SJCRH30 (cell line): ENCODE data around the gene KRTAP2-4. TPM values are rescaled to one million over a fixed set of nuclear protein-coding genes. Genes with fewer than 3 reads are reported as not detected.
"Not testable (repeated sequence)": the region's sequence is repeated elsewhere in the genome, so short reads cannot be mapped to it uniquely, and the experiment has no call there.

ENCODE experiments used
- DNase-seq, 2 experiments: peaks; one replicate each; pipeline ENCODE4 v3.0.0-alpha.2; 2015 to 2020
- H3K27ac ChIP-seq: fragments of 250-450 bp; sonication (Bioruptor Pico); 2 replicates; pipeline ENCODE4 v1.5.1; 2020; ENCODE audit warnings: mild to moderate bottlenecking, moderate library complexity
- H3K27me3 ChIP-seq: fragments of 250-450 bp; sonication (Bioruptor Pico); 2 replicates; pipeline ENCODE4 v1.5.1; 2020; ENCODE audit warnings: mild to moderate bottlenecking, moderate library complexity
- H3K36me3 ChIP-seq: fragments of 250-450 bp; sonication (Bioruptor Pico); 2 replicates; pipeline ENCODE4 v1.5.1; 2020; ENCODE audit warnings: mild to moderate bottlenecking, moderate library complexity
- H3K4me1 ChIP-seq: fragments of 250-450 bp; sonication (Bioruptor Pico); 2 replicates; pipeline ENCODE4 v1.5.1; 2020; ENCODE audit warnings: mild to moderate bottlenecking, moderate library complexity
- H3K4me3 ChIP-seq: fragments of 250-450 bp; sonication (Bioruptor Pico); 2 replicates; pipeline ENCODE4 v1.5.1; 2020; ENCODE audit warnings: mild to moderate bottlenecking, moderate library complexity
- H3K9me3 ChIP-seq: fragments of 250-450 bp; sonication (Bioruptor Pico); replicated peaks from 2 replicates; pipeline ENCODE4 v1.5.1; 2020; ENCODE audit warnings: mild to moderate bottlenecking, moderate library complexity
- total RNA-seq: library from RNA; depleted of rRNA; stranded (reverse); fragments of >200 nt; shearing (Covaris generic); gene quantifications from 2 replicates; pipeline ENCODE4 v1.2.3, GENCODE V29; 2014

Gene KRTAP2-4
- total RNA-seq, 1 experiment from 2014 or later, result not detected

DNA sequence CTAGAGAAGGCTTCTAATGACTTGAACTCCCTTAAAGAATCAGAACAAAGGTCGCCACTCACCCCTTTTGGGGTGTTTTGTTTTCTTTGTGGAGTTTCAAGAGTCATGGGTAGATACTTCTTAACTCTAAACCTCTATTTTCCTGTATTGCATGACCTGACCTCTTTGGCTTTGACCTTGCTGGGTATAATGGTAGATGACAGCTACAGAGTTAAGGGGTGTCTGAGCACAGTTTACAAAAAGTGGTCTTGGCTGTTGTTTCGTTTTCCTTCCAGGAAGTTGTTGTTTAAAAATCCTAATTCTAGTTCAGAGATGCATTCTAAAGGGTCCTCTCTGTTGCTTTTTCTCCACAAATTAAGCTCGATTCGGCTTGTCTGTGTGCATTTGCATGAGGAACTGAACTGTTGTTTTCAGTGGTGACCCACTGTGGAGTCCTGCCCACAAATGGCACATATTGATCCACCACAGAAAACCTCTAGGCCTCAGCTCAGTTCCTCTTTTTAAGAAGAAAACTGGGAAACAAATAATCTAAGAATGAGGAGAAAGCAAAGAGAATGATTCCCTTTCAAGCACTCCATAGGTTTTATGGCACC is 23.2 kb upstream of the KRTAP2-4 start:
- not testable (repeated sequence) for H3K27ac ChIP-seq, H3K27me3 ChIP-seq, H3K4me1 ChIP-seq, H3K36me3 ChIP-seq, H3K4me3 ChIP-seq, H3K9me3 ChIP-seq, DNase-seq

DNA sequence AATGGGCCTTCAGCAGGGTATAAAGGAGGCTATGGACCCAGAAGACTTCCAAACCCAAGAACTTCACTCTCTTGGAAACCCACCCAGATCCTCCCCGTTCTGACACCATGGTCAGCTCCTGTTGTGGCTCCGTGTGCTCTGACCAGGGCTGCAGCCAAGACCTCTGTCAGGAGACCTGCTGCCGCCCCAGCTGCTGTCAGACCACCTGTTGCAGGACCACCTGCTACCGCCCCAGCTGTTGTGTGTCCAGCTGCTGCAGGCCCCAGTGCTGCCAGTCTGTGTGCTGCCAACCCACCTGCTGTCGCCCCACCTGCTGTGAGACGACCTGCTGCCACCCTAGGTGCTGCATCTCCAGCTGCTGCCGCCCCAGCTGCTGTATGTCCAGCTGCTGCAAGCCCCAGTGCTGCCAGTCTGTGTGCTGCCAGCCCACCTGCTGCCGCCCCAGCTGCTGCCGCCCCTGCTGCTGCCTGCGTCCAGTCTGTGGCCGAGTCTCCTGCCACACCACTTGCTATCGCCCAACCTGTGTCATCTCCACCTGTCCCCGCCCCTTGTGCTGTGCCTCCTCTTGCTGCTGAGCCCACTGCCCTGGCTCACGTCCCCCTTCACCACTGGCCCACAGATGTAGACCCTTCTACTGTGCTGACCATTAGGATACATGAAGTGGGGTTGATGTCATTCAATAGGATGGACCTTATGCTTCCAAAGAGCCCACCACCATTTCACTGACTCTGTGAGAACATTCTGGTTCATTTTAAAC is 18.6 kb upstream of the KRTAP2-4 start, which contains the start of gene KRTAP4-7:
Gene KRTAP4-7 (plus strand): TSS at position 51 of the 757 bp plus-strand sequence. CDS start 57 bp downstream, at position 108.
- not testable (repeated sequence) for H3K36me3 ChIP-seq, H3K27ac ChIP-seq, H3K4me1 ChIP-seq, H3K27me3 ChIP-seq, H3K4me3 ChIP-seq, H3K9me3 ChIP-seq
- peak; percentile 70 to 81 for DNase-seq

DNA sequence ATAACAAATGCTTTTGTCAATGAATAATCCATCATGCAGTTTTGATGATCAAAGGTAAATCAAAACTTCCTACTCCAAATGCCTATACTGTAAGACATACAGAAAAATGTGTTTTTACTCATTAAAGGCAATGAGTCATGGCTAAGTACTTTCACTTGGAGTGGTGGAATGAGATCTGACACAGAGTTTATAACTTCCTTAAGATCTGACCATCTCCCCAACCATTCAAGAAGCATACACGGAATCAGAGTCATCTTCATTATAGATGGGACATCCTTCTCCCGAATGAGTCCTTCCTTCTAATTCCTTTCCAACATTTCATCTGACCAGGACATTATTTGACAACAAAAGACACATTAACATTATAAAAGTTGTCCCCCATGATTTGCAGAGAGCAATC is 17.7 kb upstream of the KRTAP2-4 start:
- H3K4me3 ChIP-seq, DNase-seq, H3K36me3 ChIP-seq, H3K27me3 ChIP-seq, H3K4me1 ChIP-seq, H3K9me3 ChIP-seq, H3K27ac ChIP-seq: not testable (repeated sequence)

DNA sequence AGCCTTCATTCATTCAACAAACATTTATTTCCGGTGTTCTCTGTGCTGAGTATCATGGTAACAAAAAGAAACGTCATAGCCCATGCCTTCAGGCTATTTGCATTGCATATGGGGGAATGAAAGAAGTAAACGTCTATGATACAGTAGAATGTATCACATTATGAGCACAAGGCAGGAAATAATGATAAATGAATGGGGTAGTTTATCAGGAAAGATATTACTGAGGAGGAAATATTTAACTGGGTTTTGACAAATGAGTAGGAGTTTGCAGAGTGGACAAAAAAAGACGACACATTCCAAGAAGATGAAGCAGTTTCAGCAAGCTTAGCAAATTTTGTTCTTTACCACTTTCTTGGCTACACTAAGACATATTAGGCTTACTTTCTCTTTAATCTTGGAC is 16.9 kb upstream of the KRTAP2-4 start:
- Histone ChIP-seq H3K27ac (no peak overlapping the region), H3K36me3 (no peaks in the 10 kb centered on the region), H3K4me1 (no peaks in the 10 kb centered on the region), H3K9me3 (no peaks in the 10 kb centered on the region), H3K4me3 (no peak overlapping the region), H3K27me3 (no peaks in the 10 kb centered on the region)
- no peak for DNase-seq

DNA sequence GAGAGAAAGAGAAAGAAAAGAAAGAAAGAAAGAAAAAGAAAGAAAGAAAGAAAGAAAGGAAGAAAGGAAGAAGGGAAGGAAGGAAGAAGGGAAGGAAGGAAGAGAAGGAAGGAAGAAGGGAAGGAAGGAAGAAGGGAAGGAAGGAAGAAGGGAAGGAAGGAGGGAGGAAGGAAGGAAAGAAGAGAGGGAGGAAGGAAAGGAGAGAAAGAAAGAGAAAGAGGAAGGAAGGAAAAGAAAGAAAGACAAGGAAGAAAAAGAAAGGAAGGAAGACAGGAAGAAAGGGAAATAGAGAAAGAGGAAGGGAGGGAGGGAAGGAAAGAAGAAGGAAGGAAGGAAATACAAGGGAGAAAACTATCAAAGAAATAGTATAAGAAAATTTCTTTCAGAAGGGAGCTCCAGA is 11.1 kb upstream of the KRTAP2-4 start:
- H3K9me3 ChIP-seq, result no peaks in the 10 kb centered on the region
- H3K4me3 ChIP-seq, result no peak overlapping the region
- no peaks in the 10 kb centered on the region for H3K27me3 ChIP-seq
- H3K36me3 ChIP-seq, result no peaks in the 10 kb centered on the region
- H3K4me1 ChIP-seq, result peaks cover 7% of the 10 kb centered on the region
- H3K27ac ChIP-seq, result no peak overlapping the region
- DNase-seq, result no peak

DNA sequence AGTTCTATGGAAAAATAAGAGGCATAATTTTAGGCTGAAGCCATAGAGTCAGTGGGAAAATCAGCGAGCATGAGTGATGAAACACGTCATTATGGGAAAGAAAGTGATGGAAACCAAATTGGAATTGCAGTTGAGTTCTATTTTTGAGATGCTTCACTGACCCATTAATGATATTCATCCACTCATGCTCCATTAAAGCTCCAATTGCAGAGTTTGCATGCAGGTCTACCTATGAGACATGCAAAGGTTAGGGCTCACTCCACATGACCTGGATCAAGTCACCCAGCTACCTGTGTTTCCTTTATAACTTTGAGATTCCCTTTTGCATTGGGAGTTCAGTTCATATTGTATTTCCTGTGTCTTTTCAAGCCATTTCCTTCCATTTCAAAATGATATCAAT is 8.0 kb upstream of the KRTAP2-4 start:
- no peak for DNase-seq
- Histone ChIP-seq H3K4me3 (no peak overlapping the region), H3K36me3 (no peaks in the 10 kb centered on the region), H3K27me3 (no peaks in the 10 kb centered on the region), H3K9me3 (no peaks in the 10 kb centered on the region), H3K4me1 (peaks cover 25% of the 10 kb centered on the region), H3K27ac (no peak overlapping the region)

DNA sequence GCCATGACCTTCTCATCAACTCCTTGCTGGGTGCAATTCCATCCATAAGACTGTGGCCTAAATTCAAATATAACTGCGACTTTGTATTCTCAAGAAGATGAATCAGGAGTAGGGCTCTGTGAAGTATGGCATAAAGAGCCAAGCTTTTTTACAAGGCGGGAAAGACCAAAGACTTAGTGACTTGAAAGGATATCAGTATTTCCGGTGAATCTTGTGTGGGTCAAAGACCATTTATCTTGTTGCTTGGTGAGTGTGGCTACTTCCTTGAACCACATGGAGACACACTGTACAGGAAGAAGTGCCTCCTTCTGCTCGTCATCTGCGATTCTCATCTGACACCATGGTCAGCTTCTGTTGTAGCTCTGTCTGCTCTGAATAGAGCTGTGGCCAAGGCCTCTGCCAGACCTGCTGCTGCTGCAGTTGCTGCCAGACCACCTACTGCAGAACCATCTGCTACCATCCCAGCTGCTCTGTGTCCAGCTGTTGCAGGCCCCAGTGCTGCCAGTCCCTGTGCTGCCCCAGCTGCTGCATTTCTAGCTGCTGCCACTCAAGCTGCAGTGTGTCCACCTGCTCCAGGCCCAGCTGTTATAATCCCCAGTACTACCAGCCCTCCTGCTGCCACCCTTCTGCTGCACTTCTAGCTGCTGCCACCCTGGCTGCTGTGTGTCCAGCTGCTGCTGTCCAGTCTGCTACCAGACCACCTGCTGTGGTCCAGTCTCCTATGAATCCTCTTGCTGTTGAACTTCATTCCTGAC is 6.1 kb upstream of the KRTAP2-4 start:
- no peaks in the 10 kb centered on the region for H3K9me3 ChIP-seq
- DNase-seq, result peak; percentile 98
- no peak overlapping the region for H3K4me3 ChIP-seq
- no peaks in the 10 kb centered on the region for H3K36me3 ChIP-seq
- peak overlapping the region; percentile 77 for H3K27ac ChIP-seq
- H3K4me1 ChIP-seq, result peaks cover 27% of the 10 kb centered on the region
- no peaks in the 10 kb centered on the region for H3K27me3 ChIP-seq

DNA sequence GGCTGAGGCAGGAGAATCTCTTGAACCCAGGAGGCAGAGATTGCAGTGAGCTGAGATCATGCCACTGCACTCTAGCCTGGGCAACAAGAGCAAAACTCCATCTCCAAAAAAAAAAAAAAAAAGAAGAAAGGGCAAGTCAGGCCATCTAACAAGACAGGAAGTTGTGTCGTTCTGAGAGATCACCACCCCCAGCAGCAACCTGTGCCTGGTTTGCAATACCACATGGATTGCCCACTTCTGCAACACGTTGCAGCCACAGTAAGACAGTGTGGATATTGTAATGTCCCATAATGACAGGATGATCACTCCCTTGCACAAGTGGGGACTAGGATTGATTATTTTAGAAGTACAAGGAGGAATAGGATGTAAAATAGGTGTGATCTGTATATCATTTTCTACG is 3.4 kb upstream of the KRTAP2-4 start:
- DNase-seq, result no peak
- Histone ChIP-seq H3K4me1 (peaks cover 51% of the 10 kb centered on the region), H3K27me3 (no peaks in the 10 kb centered on the region), H3K36me3 (no peaks in the 10 kb centered on the region), H3K27ac (no peak overlapping the region), H3K4me3 (no peak overlapping the region), H3K9me3 (no peaks in the 10 kb centered on the region)

DNA sequence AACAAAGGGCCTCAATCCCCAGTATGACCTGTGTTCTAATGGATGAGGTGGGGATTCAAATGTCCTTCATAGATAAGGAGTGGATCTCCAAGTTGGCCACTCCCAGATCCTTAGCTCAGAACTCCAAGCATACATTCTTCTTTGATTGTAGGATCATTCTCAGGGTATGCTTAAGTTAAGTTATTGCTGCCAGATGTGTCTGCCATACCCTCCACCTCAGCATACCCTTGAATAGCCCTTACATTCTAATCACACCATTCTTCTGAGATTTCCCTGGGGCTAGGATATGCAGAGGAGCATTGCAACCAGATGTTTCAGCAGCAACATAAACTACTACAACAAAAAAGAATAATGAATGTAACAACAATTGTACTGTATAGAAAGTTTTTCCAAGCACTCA is 1.6 kb upstream of the KRTAP2-4 start:
- Histone ChIP-seq H3K27me3 (no peaks in the 10 kb centered on the region), H3K4me3 (no peak overlapping the region), H3K9me3 (no peaks in the 10 kb centered on the region), H3K4me1 (peaks cover 57% of the 10 kb centered on the region), H3K36me3 (no peaks in the 10 kb centered on the region), H3K27ac (no peak overlapping the region)
- DNase-seq, result no peak

DNA sequence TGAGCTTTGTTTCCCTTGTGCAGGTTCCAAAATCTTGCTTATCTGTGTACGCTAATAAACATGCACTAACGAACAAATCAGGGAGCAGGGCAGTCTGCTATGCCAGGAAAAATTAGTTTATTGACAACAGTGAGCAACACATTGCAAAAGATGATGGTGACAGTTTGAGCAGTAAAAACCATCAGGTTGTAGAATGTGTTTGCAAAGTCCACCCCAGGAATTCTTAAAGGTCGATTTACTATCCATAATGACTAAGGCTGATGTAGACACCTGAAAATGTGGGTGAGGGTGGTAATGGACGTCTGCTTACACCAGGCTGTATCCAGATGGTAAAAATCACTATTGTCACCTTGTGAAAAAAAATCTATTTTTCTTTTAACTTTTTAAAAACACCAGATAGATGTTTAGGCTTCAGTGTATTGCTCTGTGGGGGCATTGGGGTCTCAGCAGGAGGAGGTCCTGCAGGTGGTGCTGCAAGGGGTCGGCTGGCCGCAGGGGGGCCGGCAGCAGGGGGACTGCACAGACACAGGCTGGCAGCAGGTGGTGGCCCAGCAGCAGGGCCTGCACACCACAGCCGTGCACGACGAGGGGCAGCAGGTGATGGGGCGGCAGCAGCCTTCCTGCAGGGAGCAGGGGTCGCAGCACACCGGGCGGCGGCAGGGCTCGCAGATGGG is 526 bp downstream of the KRTAP2-4 start:
- H3K4me1 ChIP-seq, result peaks cover 59% of the 10 kb centered on the region
- not testable (repeated sequence) for H3K27me3 ChIP-seq, H3K4me3 ChIP-seq, H3K9me3 ChIP-seq, H3K36me3 ChIP-seq, DNase-seq, H3K27ac ChIP-seq

DNA sequence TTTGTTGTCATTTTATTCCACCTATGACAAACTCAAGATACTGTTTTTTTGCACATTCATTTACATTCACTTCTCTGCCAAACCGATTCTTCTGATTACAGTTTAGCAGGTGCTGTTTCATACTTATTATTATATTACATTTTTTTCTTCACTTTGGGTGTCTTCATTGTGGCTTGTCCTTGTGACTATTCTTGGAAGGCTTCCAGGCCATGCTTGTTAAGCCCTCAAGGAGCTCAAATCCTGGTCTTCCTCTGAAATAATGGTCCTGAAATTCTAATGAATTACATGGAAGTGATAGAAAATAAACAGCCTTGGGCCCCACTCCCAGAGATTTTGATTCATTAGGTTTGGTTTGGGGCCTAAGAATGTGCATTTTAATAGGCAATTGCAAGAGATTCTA is 1.4 kb downstream of the KRTAP2-4 start:
- H3K36me3 ChIP-seq, result no peaks in the 10 kb centered on the region
- H3K27me3 ChIP-seq, result no peaks in the 10 kb centered on the region
- H3K4me3 ChIP-seq, result no peak overlapping the region
- H3K4me1 ChIP-seq, result peaks cover 62% of the 10 kb centered on the region
- 0 out of 2 replicates have a peak overlapping the region, but pooled peaks have one; percentile 8 for H3K27ac ChIP-seq
- peak; percentile 36 to 67 for DNase-seq
- no peaks in the 10 kb centered on the region for H3K9me3 ChIP-seq

DNA sequence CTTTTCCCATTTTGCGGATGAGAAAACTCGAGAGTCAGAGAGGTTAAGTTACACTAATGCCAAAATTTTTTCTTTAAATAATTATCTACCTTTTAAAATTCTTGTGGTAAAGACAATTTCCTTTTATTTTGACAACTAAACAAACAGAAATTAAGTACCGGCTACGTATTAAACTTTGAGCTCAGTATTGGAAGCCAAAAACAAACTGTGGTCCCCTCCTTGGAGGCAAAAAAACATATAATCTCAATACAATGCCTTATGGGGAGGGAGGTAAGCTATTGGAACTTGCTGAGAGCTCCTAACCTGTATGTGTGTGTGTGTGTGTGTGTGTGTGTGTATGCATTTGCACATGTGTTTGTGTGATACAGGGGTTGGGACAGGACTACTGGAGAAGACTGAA is 2.2 kb downstream of the KRTAP2-4 start:
- H3K9me3 ChIP-seq, result no peaks in the 10 kb centered on the region
- no peak for DNase-seq
- no peak overlapping the region for H3K27ac ChIP-seq
- no peak overlapping the region for H3K4me3 ChIP-seq
- H3K27me3 ChIP-seq, result no peaks in the 10 kb centered on the region
- H3K36me3 ChIP-seq, result no peaks in the 10 kb centered on the region
- H3K4me1 ChIP-seq, result peaks cover 68% of the 10 kb centered on the region

DNA sequence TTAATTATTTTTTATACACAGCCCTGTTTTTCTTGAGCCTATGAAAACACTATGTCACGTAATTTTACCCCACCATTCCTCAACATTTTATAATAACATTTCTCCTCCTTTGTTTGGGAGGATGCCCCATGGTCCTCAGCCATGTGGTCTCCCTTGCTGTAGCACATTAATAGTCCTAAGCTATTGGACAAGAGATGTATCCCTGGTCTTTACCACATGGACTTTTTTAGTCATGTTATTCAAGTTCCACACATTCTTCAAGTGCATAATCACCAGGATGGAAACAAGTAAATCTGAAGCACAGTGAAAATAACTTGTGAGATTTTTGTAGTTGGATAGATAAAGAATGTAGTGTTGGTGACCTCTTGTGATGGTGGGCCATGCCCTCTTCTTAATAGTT is 3.7 kb downstream of the KRTAP2-4 start:
- no peaks in the 10 kb centered on the region for H3K36me3 ChIP-seq
- peaks cover 6% of the 10 kb centered on the region; the same call in 1 of the 2 replicates for H3K9me3 ChIP-seq
- peak overlapping the region; percentile 16; the same call in 1 of the 2 replicates for H3K27ac ChIP-seq
- H3K4me3 ChIP-seq, result no peak overlapping the region
- H3K4me1 ChIP-seq, result peaks cover 68% of the 10 kb centered on the region
- H3K27me3 ChIP-seq, result no peaks in the 10 kb centered on the region
- DNase-seq, result no peak

DNA sequence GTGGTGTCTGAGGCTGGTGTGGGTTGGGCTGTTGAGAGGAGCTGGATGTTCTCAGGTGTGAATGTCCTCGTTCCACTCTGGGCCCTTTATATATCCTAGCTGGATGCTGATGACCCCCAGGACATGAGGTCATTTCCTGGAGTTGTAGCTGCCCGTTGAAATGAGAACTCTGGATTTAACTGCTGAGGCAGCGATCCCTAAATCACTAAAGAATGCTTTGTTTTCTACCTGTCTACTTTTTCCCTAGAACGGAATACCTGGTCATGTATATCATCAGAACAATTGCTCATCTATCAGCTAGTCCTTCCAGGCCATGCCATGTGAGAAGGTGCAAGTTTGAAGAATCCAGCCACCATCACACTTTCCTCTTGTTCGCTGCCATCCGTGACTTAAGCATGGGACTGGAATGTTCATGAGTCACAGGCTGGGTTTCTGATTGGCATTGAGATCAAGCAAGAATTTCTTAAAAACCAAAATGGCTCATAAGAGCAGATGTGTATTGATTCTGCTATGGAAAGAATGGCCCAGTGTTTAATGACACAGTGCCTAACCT is 5.6 kb downstream of the KRTAP2-4 start, which contains the start of gene KRTAP2-3:
Gene KRTAP2-3 (minus strand): TSS at position 63 of the 553 bp plus-strand sequence. CDS start 64 bp downstream, outside the sequence.
- no peak within 1 kb of the TSS for H3K4me3 ChIP-seq
- no peaks in the 10 kb centered on the region for H3K36me3 ChIP-seq
- peaks cover 6% of the 10 kb centered on the region; the same call in 1 of the 2 replicates for H3K9me3 ChIP-seq
- peaks cover 56% of the 10 kb centered on the region for H3K4me1 ChIP-seq
- no peaks in the 10 kb centered on the region for H3K27me3 ChIP-seq
- H3K27ac ChIP-seq, result peak within 1 kb of the TSS; percentile 48
- DNase-seq, result peak; percentile 33 to 48
